Pons (tissue), 1 donor: Measurements from ENCODE around the gene EPB41L2.
"Not testable (repeated sequence)": the region's sequence is repeated elsewhere in the genome, so short reads cannot be mapped to it uniquely, and the experiment has no call there.

Source experiments
- DNase-seq: peaks from one replicate; pipeline ENCODE4 v3.0.0-alpha.2; 2016; ENCODE audit warnings: low spot score

EPB41L2 gene

GRCh38 chr6:131003488-131004386 lies 59.3 kb downstream of the EPB41L2 start:
- no peak for DNase-seq

- no peak for DNase-seq
These were observed 60.4 kb downstream of the EPB41L2 start for GRCh38 chr6:131002661-131002980.

- DNase-seq, result no peak
These were observed 60.9 kb downstream of the EPB41L2 start for GRCh38 chr6:131001945-131002660.

GRCh38 chr6:131001111-131001736 lies 61.8 kb downstream of the EPB41L2 start:
- peak; percentile 87 for DNase-seq

- DNase-seq, result no peak
These were observed 62.5 kb downstream of the EPB41L2 start for GRCh38 chr6:131000544-131000943.

- peak; percentile 86 for DNase-seq
These were observed 65.8 kb downstream of the EPB41L2 start for GRCh38 chr6:130997061-130997753.

GRCh38 chr6:130996635-130997034 lies 66.4 kb downstream of the EPB41L2 start:
- DNase-seq, result no peak

- no peak for DNase-seq
These were observed 67.1 kb downstream of the EPB41L2 start for GRCh38 chr6:130995783-130996447.

- DNase-seq, result no peak
These were observed 68.5 kb downstream of the EPB41L2 start for GRCh38 chr6:130994319-130995097.

- no peak for DNase-seq
These were observed 69.7 kb downstream of the EPB41L2 start for GRCh38 chr6:130993292-130993765.

GRCh38 chr6:130991422-130992137 lies 71.5 kb downstream of the EPB41L2 start:
- no peak for DNase-seq

GRCh38 chr6:130987539-130987938 lies 75.5 kb downstream of the EPB41L2 start:
- DNase-seq, result not testable (repeated sequence)

- DNase-seq, result no peak
These were observed 77.9 kb downstream of the EPB41L2 start for GRCh38 chr6:130985115-130985514.

GRCh38 chr6:130982941-130983456 lies 80.0 kb downstream of the EPB41L2 start:
- DNase-seq, result no peak

- no peak for DNase-seq
These were observed 80.9 kb downstream of the EPB41L2 start for GRCh38 chr6:130982135-130982534.

GRCh38 chr6:130981409-130981808 lies 81.6 kb downstream of the EPB41L2 start:
- DNase-seq, result no peak

- peak; percentile 72 for DNase-seq
These were observed 82.6 kb downstream of the EPB41L2 start for GRCh38 chr6:130980310-130981032.

GRCh38 chr6:130978660-130979396 lies 84.2 kb downstream of the EPB41L2 start:
- no peak for DNase-seq
